Measurements from ENCODE around the gene ZNF90.

GRCh38 chr19:20107301-20107700, 29.5 kb downstream of the ZNF90 start:
- no peak for TF ChIP-seq CTCF (tag by site-specific recombination; IDR thresholded peaks at IDR 0.05)
- no peak for TF ChIP-seq ZNF785 (tag by site-specific recombination; IDR thresholded peaks at IDR 0.05)
- no peak for TF ChIP-seq ZNF362 (tag by site-specific recombination; IDR thresholded peaks at IDR 0.05)
- TF ChIP-seq ZEB2 (tag by site-specific recombination; IDR thresholded peaks at IDR 0.05), result no peak
- no peak for TF ChIP-seq ZNF426 (tag by site-specific recombination; IDR thresholded peaks at IDR 0.05)
- TF ChIP-seq REST (tag by site-specific recombination; IDR thresholded peaks at IDR 0.05), result no peak

Measured in HEK293 (cell line).